Loucy (cell line): ENCODE results near the gene UBL4A.

ENCODE experiments used
- H2AFZ ChIP-seq: fragments of 200-600 bp; sonication (generic); 2 replicates; pipeline ENCODE4 v1.6.0; 2016; ENCODE audit warnings: antibody characterized with exemption, mild to moderate bottlenecking, low read length, moderate library complexity
- H3F3A ChIP-seq: fragments of 200-600 bp; 2 replicates; pipeline ENCODE4 v1.6.0; 2016; ENCODE audit warnings: antibody characterized with exemption, low read depth, mild to moderate bottlenecking
- H3K27me3 ChIP-seq: fragments of 200-600 bp; sonication (generic); 2 replicates; pipeline ENCODE4 v1.6.1; 2014; ENCODE audit warnings: low read length, mild to moderate bottlenecking; ENCODE audit not compliant: insufficient read depth, poor library complexity, severe bottlenecking
- H3K36me3 ChIP-seq: fragments of 200-600 bp; sonication (generic); 2 replicates; pipeline ENCODE4 v1.6.1; 2016; ENCODE audit warnings: low read length; ENCODE audit not compliant: insufficient read depth
- H3K4me1 ChIP-seq: fragments of 200-600 bp; sonication (generic); 2 replicates; pipeline ENCODE4 v1.5.1; 2014; ENCODE audit warnings: low read length, mild to moderate bottlenecking; ENCODE audit not compliant: insufficient read depth, poor library complexity, severe bottlenecking
- H3K4me2 ChIP-seq: fragments of 200-600 bp; sonication (generic); 2 replicates; pipeline ENCODE4 v1.6.0; 2014; ENCODE audit warnings: antibody characterized with exemption, low read length, low read depth, mild to moderate bottlenecking; ENCODE audit not compliant: poor library complexity, severe bottlenecking
- H3K4me3 ChIP-seq: fragments of 200-600 bp; sonication (generic); 2 replicates; pipeline ENCODE4 v1.5.1; 2014; ENCODE audit warnings: low read length, mild to moderate bottlenecking, mixed read lengths; ENCODE audit not compliant: poor library complexity, severe bottlenecking
- H3K79me2 ChIP-seq: fragments of 200-600 bp; sonication (generic); 2 replicates; pipeline ENCODE4 v1.6.1; 2014; ENCODE audit warnings: low read length; ENCODE audit not compliant: insufficient read depth
- H3K9ac ChIP-seq: fragments of 200-600 bp; sonication (generic); 2 replicates; pipeline ENCODE4 v1.6.0; 2014; ENCODE audit warnings: mild to moderate bottlenecking, low read depth, low read length, moderate library complexity; ENCODE audit not compliant: poor library complexity, severe bottlenecking
- H3K9me2 ChIP-seq: fragments of 200-600 bp; sonication (generic); replicated peaks from 2 replicates; pipeline ENCODE4 v1.6.1; 2016; ENCODE audit warnings: low read depth, low read length, mixed read lengths
- H3K9me3 ChIP-seq: fragments of 200-600 bp; sonication (generic); 2 replicates; pipeline ENCODE4 v1.6.1; 2014; ENCODE audit warnings: mild to moderate bottlenecking, antibody characterized with exemption, low read length, low read depth; ENCODE audit not compliant: insufficient read depth
- H4K20me1 ChIP-seq: fragments of 200-600 bp; sonication (generic); 2 replicates; pipeline ENCODE4 v1.6.0; 2014; ENCODE audit warnings: antibody characterized with exemption, low read length, mild to moderate bottlenecking; ENCODE audit not compliant: insufficient read depth, poor library complexity, severe bottlenecking
- CTCF ChIP-seq: fragments of 200-600 bp; sonication (generic); conservative IDR thresholded peaks from 2 replicates; pipeline ENCODE4 v1.5.1; 2014; ENCODE audit warnings: mild to moderate bottlenecking, antibody characterized with exemption, low read length
- EZH2phosphoT487 ChIP-seq: fragments of 200-600 bp; IDR thresholded peaks from 2 replicates; pipeline ENCODE4 v1.6.1; 2018; ENCODE audit warnings: antibody characterized with exemption, mild to moderate bottlenecking, moderate library complexity, borderline replicate concordance

UBL4A gene

GRCh38 chrX:154495472-154495922 lies 9.1 kb upstream of the UBL4A start:
- no peaks in the 10 kb centered on the region for H3K9me3 ChIP-seq
- no peak overlapping the region for H2AFZ ChIP-seq
- no peaks in the 10 kb centered on the region for H4K20me1 ChIP-seq
- H3F3A ChIP-seq: no peaks in the 10 kb centered on the region
- H3K27me3 ChIP-seq: no peaks in the 10 kb centered on the region
- no peaks in the 10 kb centered on the region for H3K4me1 ChIP-seq
- no peak for TF ChIP-seq CTCF
- TF ChIP-seq EZH2phosphoT487: no peak
- H3K79me2 ChIP-seq: no peaks in the 10 kb centered on the region
- no peaks in the 10 kb centered on the region for H3K9me2 ChIP-seq
- no peaks in the 10 kb centered on the region for H3K36me3 ChIP-seq
- H3K4me2 ChIP-seq: no peak overlapping the region
- no peak overlapping the region for H3K4me3 ChIP-seq
- H3K9ac ChIP-seq: no peak overlapping the region

DNA sequence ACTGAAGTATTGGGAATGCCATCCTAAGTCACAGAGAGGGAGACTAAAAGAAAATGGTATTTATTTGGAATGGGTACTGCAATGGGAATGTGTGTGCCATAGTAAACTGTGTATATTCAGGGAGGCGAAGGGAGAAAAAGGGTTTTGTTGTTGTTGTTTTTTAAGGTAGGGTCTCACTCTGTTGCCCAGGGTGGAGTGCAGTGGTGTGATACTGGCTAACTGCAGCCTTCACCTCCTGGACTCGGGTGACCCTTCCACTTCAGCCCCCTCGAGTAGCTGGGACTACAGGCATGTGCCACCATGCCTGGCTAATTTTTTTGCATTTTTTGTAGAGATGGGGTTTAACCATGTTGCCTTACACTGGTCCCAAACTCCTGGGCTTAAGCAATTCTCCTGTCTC lies 8.3 kb upstream of the UBL4A start:
- TF ChIP-seq CTCF (no peak), EZH2phosphoT487 (no peak)
- Histone ChIP-seq H2AFZ (no peak overlapping the region), H3K9ac (no peak overlapping the region), H3K27me3 (no peaks in the 10 kb centered on the region), H4K20me1 (no peaks in the 10 kb centered on the region), H3K4me1 (no peaks in the 10 kb centered on the region), H3F3A (no peaks in the 10 kb centered on the region), H3K36me3 (no peaks in the 10 kb centered on the region), H3K4me3 (no peak overlapping the region), H3K9me2 (no peaks in the 10 kb centered on the region), H3K9me3 (no peaks in the 10 kb centered on the region), H3K4me2 (no peak overlapping the region), H3K79me2 (peaks cover 4% of the 10 kb centered on the region; the same call in 1 of the 2 replicates)

DNA sequence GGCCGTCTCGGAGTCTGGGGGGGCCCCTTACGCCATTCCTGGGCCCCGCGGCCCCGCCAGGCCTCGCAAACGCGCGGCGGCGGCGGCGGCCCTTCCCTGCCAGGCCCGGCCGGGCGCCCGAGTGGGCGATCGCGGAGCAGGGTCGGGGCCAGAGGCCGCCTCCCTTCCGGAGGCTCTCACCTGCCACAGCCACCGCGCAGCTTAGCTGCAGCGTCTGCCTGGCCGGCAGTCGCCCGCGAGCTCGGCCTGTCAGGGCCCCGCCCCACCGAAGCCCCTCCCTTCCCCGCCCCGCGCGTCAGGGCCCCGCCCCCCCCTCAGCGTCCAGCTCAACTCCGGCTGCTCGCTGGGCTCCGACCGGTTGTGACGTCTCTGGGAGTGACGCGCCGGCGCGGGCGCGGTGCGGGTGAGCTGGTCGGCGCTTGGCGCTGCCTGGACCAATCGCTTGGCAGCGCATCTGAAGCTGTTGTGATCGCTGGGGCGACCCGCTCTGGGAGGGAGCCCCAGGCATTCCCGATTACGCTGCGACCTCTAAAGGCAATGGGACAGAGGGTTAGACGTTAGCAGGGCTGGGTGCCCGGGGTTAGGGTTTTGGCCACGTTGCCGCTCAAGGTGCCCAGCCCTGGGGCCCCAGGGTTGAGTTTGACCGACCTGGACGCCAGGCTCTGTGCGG lies 4.1 kb upstream of the UBL4A start, which contains the start of gene SLC10A3:
SLC10A3 (minus strand) TSS at position 216 of the 670 bp plus-strand sequence. CDS start 1,689 bp downstream, outside the sequence.
- Histone ChIP-seq H2AFZ (0 out of 2 replicates have a peak within 1 kb of the TSS, but pooled peaks have one; percentile 84), H3K4me3 (peak within 1 kb of the TSS; percentile 87)
- TF ChIP-seq CTCF: no peak
- TF ChIP-seq EZH2phosphoT487: no peak

More for the DNA sequence above, 4.1 kb upstream of the UBL4A start, which contains the start of gene SLC10A3:
- peak within 1 kb of the TSS; percentile 77 for H3K9ac ChIP-seq
- no peaks in the 10 kb centered on the region for H3K36me3 ChIP-seq
- H3K27me3 ChIP-seq: no peaks in the 10 kb centered on the region
- no peaks in the 10 kb centered on the region for H3K9me2 ChIP-seq
- no peaks in the 10 kb centered on the region for H4K20me1 ChIP-seq
- H3K4me2 ChIP-seq: peak within 1 kb of the TSS; percentile 77
- no peaks in the 10 kb centered on the region for H3F3A ChIP-seq
- no peaks in the 10 kb centered on the region for H3K9me3 ChIP-seq
- H3K4me1 ChIP-seq: no peaks in the 10 kb centered on the region
- peaks cover 21% of the 10 kb centered on the region for H3K79me2 ChIP-seq
